GM23248 (cell line): ENCODE data around the gene ZNF648. TPM values are rescaled to one million over a fixed set of nuclear protein-coding genes. Genes with fewer than 3 reads are reported as not detected.

ENCODE experiments used
- DNase-seq: peaks from one replicate; pipeline ENCODE4 v3.0.0-alpha.2; 2015
- H2AFZ ChIP-seq: fragments of 200-600 bp; sonication (generic); 2 replicates; pipeline ENCODE4 v1.6.1; 2016; ENCODE audit warnings: antibody characterized with exemption
- H3F3A ChIP-seq: fragments of 200-600 bp; sonication (generic); 2 replicates; pipeline ENCODE4 v1.6.1; 2016; ENCODE audit warnings: mild to moderate bottlenecking, antibody characterized with exemption, mixed run types; ENCODE audit not compliant: insufficient read depth
- H3K27ac ChIP-seq: fragments of 200-600 bp; sonication (generic); 2 replicates; pipeline ENCODE4 v1.5.1; 2016; ENCODE audit warnings: mild to moderate bottlenecking
- H3K27me3 ChIP-seq: fragments of 200-600 bp; sonication (generic); replicated peaks from 2 replicates; pipeline ENCODE4 v1.6.1; 2016; ENCODE audit warnings: mild to moderate bottlenecking; ENCODE audit not compliant: insufficient read depth
- H3K36me3 ChIP-seq: fragments of 200-600 bp; sonication (generic); 2 replicates; pipeline ENCODE4 v1.6.1; 2016; ENCODE audit warnings: low read depth, mild to moderate bottlenecking
- H3K4me1 ChIP-seq: fragments of 200-600 bp; sonication (generic); 2 replicates; pipeline ENCODE4 v1.6.1; 2016; ENCODE audit warnings: mild to moderate bottlenecking; ENCODE audit not compliant: insufficient read depth
- H3K4me2 ChIP-seq: fragments of 200-600 bp; sonication (generic); one replicate; pipeline ENCODE4 v1.6.1; 2016; ENCODE audit warnings: mild to moderate bottlenecking; ENCODE audit not compliant: unreplicated experiment
- H3K4me3 ChIP-seq: fragments of 200-600 bp; sonication (generic); 2 replicates; pipeline ENCODE4 v1.5.1; 2016; ENCODE audit warnings: mild to moderate bottlenecking
- H3K79me2 ChIP-seq: fragments of 200-600 bp; sonication (generic); 2 replicates; pipeline ENCODE4 v1.6.1; 2016; ENCODE audit warnings: mild to moderate bottlenecking; ENCODE audit not compliant: insufficient read depth
- H3K9ac ChIP-seq: fragments of 200-600 bp; sonication (generic); 2 replicates; pipeline ENCODE4 v1.6.1; 2016; ENCODE audit warnings: mild to moderate bottlenecking
- H3K9me2 ChIP-seq: fragments of 200-600 bp; sonication (generic); 2 replicates; pipeline ENCODE4 v1.6.1; 2016; ENCODE audit warnings: mixed run types, mild to moderate bottlenecking, moderate library complexity; ENCODE audit not compliant: insufficient read depth
- H3K9me3 ChIP-seq: fragments of 200-600 bp; sonication (generic); one replicate; pipeline ENCODE4 v1.6.1; 2017; ENCODE audit warnings: low read depth
- H4K20me1 ChIP-seq: fragments of 200-600 bp; sonication (generic); 2 replicates; pipeline ENCODE4 v1.6.0; 2016; ENCODE audit not compliant: insufficient read depth
- EZH2 ChIP-seq: fragments of 200-600 bp; sonication (generic); IDR thresholded peaks from 2 replicates; pipeline ENCODE4 v1.6.1; 2018; ENCODE audit warnings: antibody characterized with exemption, mild to moderate bottlenecking; ENCODE audit not compliant: insufficient read depth, poor library complexity, severe bottlenecking
- EZH2phosphoT487 ChIP-seq: fragments of 200-600 bp; sonication (generic); IDR thresholded peaks from 2 replicates; pipeline ENCODE4 v1.6.1; 2018; ENCODE audit warnings: antibody characterized with exemption, moderate library complexity, mild to moderate bottlenecking, low read depth; ENCODE audit not compliant: insufficient read depth
- WGBS, 2 experiments: methylation state at CpG; one replicate each; pipeline ENCODE4 v1.1.6; 2015 to 2017; ENCODE audit warnings: low lambda C conversion rate in 2 of 2, low coverage in 1 of 2; ENCODE audit errors: missing lambda C conversion rate in 2 of 2; 5-methylcytosine and 5-hydroxymethylcytosine counted together
- in situ Hi-C: fragments of 300-500 bp; cut with MboI; formaldehyde crosslinking; loops from 2 replicates; pipeline ENCODE4 v1.15.0; 2020
- polyA plus RNA-seq: library from polyadenylated mRNA; unstranded; fragments of >200 nt; fragmentation: Nextera tagmentation; extraction: Ambion mirVana; gene quantifications from 2 replicates; pipeline ENCODE4 v1.2.1, GENCODE V29; 2016
- total RNA-seq: library from RNA; depleted of rRNA; stranded (reverse); fragments of >200 nt; shearing (Covaris generic); gene quantifications from 2 replicates; pipeline ENCODE4 v1.2.3, GENCODE V29; 2014

Gene ZNF648
- total and polyA plus RNA-seq, 2 experiments from 2014 or later = not detected

DNA sequence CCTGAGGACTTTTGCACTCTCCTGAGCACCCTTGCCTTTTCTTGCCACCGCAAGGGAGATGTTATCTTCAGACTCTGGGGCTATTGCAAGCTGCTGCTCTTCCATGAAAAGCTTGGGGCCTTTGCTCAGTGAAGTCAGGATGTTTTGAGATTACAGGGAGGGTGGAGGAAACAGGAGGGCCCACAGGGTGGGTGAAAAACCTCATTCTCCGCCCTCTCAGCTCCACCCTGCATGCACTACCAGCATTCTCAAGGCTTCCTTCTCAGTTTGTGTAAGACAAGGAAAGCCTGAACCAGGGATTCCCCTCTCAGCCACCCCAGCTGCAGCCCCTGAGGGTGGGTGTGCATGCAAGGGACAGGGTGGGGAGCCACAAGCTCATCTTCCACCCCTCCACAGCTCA lies 25.8 kb upstream of the ZNF648 start:
- no peak overlapping the region for H2AFZ ChIP-seq
- H3K4me3 ChIP-seq = no peak overlapping the region
- H3K79me2 ChIP-seq = no peaks in the 10 kb centered on the region
- 67 to 76% methylated on average over 2 of the region's 2 CpGs for WGBS, 2 experiments
- H3K27ac ChIP-seq = no peak overlapping the region
- H3F3A ChIP-seq = peaks cover 7% of the 10 kb centered on the region
- no peak overlapping the region for H3K9ac ChIP-seq
- in situ Hi-C loops = loop anchor here (5.0 to 25.0 kb wide), 2 partner anchors 310 to 700 kb away; partner anchors contain the start of gene NPL
- H3K9me3 ChIP-seq = no peaks in the 10 kb centered on the region
- no peaks in the 10 kb centered on the region for H4K20me1 ChIP-seq
- no peaks in the 10 kb centered on the region for H3K36me3 ChIP-seq
- H3K4me1 ChIP-seq = no peaks in the 10 kb centered on the region
- TF ChIP-seq EZH2phosphoT487 (no peak), EZH2 (no peak)
- no peak overlapping the region for H3K4me2 ChIP-seq
- H3K9me2 ChIP-seq = no peaks in the 10 kb centered on the region
- no peaks in the 10 kb centered on the region for H3K27me3 ChIP-seq
- no peak for DNase-seq

GRCh38 chr1:182086620-182087019 lies 25.1 kb upstream of the ZNF648 start:
- Histone ChIP-seq H3K4me1 (no peaks in the 10 kb centered on the region), H3K4me2 (no peak overlapping the region), H3K79me2 (no peaks in the 10 kb centered on the region), H3K4me3 (no peak overlapping the region), H3K27me3 (no peaks in the 10 kb centered on the region), H3K27ac (no peak overlapping the region), H3K9me2 (no peaks in the 10 kb centered on the region), H3K36me3 (no peaks in the 10 kb centered on the region), H3K9me3 (no peaks in the 10 kb centered on the region), H3F3A (peaks cover 7% of the 10 kb centered on the region), H3K9ac (no peak overlapping the region), H2AFZ (no peak overlapping the region), H4K20me1 (no peaks in the 10 kb centered on the region)
- no peak for TF ChIP-seq EZH2phosphoT487
- no peak for DNase-seq
- 84 to 90% methylated on average over 7 of the region's 7 CpGs for WGBS, 2 experiments
- in situ Hi-C loops = loop anchor here (5.0 to 25.0 kb wide), 2 partner anchors 311 to 701 kb away; partner anchors contain the start of gene NPL

- H3K9me2 ChIP-seq = no peaks in the 10 kb centered on the region
- no peak for DNase-seq
- no peaks in the 10 kb centered on the region for H3K9me3 ChIP-seq
- H4K20me1 ChIP-seq = no peaks in the 10 kb centered on the region
- no peaks in the 10 kb centered on the region for H3K36me3 ChIP-seq
- H3K27ac ChIP-seq = no peak overlapping the region
- peaks cover 7% of the 10 kb centered on the region for H3F3A ChIP-seq
- H3K79me2 ChIP-seq = no peaks in the 10 kb centered on the region
- no peaks in the 10 kb centered on the region for H3K4me1 ChIP-seq
- no peak overlapping the region for H3K4me3 ChIP-seq
- no peak overlapping the region for H3K9ac ChIP-seq
- TF ChIP-seq EZH2 = no peak
- no peak for TF ChIP-seq EZH2phosphoT487
- 70 to 71% methylated on average over 8 of the region's 8 CpGs for WGBS, 2 experiments
- H3K4me2 ChIP-seq = no peak overlapping the region
- no peak overlapping the region for H2AFZ ChIP-seq
- in situ Hi-C loops = loop anchor here (5.0 to 25.0 kb wide), 2 partner anchors 311 to 701 kb away; partner anchors contain the start of gene NPL
- H3K27me3 ChIP-seq = no peaks in the 10 kb centered on the region
Measured at GRCh38 chr1:182086136-182086535, 24.6 kb upstream of the ZNF648 start.

- Histone ChIP-seq H3K36me3 (no peaks in the 10 kb centered on the region), H3K9me2 (no peaks in the 10 kb centered on the region), H3K27ac (no peak overlapping the region), H3F3A (peaks cover 7% of the 10 kb centered on the region), H3K79me2 (no peaks in the 10 kb centered on the region), H2AFZ (no peak overlapping the region), H3K4me1 (no peaks in the 10 kb centered on the region), H4K20me1 (no peaks in the 10 kb centered on the region), H3K4me3 (no peak overlapping the region), H3K9ac (no peak overlapping the region), H3K9me3 (no peaks in the 10 kb centered on the region), H3K4me2 (no peak overlapping the region), H3K27me3 (no peaks in the 10 kb centered on the region)
- DNase-seq = no peak
- no peak for TF ChIP-seq EZH2phosphoT487
- TF ChIP-seq EZH2 = no peak
- in situ Hi-C loops = loop anchor here (5.0 to 25.0 kb wide), 2 partner anchors 312 to 702 kb away; partner anchors contain the start of gene NPL
- 80 to 86% methylated on average over 6 of the region's 6 CpGs for WGBS, 2 experiments
Measured at GRCh38 chr1:182085726-182086125, 24.2 kb upstream of the ZNF648 start.
